IPS-11a (cell line): ENCODE data around the gene SLAIN2.
"Not testable (repeated sequence)": the region's sequence is repeated elsewhere in the genome, so short reads cannot be mapped to it uniquely, and the experiment has no call there.

Experiments used
- H3K4me3 ChIP-seq: one replicate; pipeline ENCODE4 v1.5.1; 2013; ENCODE audit warnings: low read depth, low read length, control low read depth

SLAIN2 gene

GRCh38 chr4:48340965-48341775 lies at the start of gene SLAIN2:
Gene SLAIN2 (plus strand): TSS chr4:48341529. CDS start chr4:48341740, 211 bp downstream.
- peak within 1 kb of the TSS; percentile 71 for H3K4me3 ChIP-seq

- H3K4me3 ChIP-seq = not testable (repeated sequence)
Observed at GRCh38 chr4:48292218-48292790, 49.0 kb upstream of the SLAIN2 start.

GRCh38 chr4:48295116-48295515 lies 46.2 kb upstream of the SLAIN2 start:
- H3K4me3 ChIP-seq = no peak overlapping the region

- no peak overlapping the region for H3K4me3 ChIP-seq
Observed at GRCh38 chr4:48296365-48296764, 45.0 kb upstream of the SLAIN2 start.

GRCh38 chr4:48297256-48297846 lies 44.0 kb upstream of the SLAIN2 start:
- H3K4me3 ChIP-seq = no peak overlapping the region

GRCh38 chr4:48299560-48299959 lies 41.8 kb upstream of the SLAIN2 start:
- H3K4me3 ChIP-seq = no peak overlapping the region

- no peak overlapping the region for H3K4me3 ChIP-seq
Observed at GRCh38 chr4:48300004-48300403, 41.3 kb upstream of the SLAIN2 start.

GRCh38 chr4:48305508-48305907 lies 35.8 kb upstream of the SLAIN2 start:
- no peak overlapping the region for H3K4me3 ChIP-seq

- H3K4me3 ChIP-seq = no peak overlapping the region
Observed at GRCh38 chr4:48307528-48307927, 33.8 kb upstream of the SLAIN2 start.

GRCh38 chr4:48308901-48309300 lies 32.4 kb upstream of the SLAIN2 start:
- H3K4me3 ChIP-seq = no peak overlapping the region

GRCh38 chr4:48311896-48312295 lies 29.4 kb upstream of the SLAIN2 start:
- H3K4me3 ChIP-seq = no peak overlapping the region

- not testable (repeated sequence) for H3K4me3 ChIP-seq
Observed at GRCh38 chr4:48314746-48315145, 26.6 kb upstream of the SLAIN2 start.

- no peak overlapping the region for H3K4me3 ChIP-seq
Observed at GRCh38 chr4:48315728-48316630, 25.4 kb upstream of the SLAIN2 start.

- no peak overlapping the region for H3K4me3 ChIP-seq
Observed at GRCh38 chr4:48321312-48321711, 20.0 kb upstream of the SLAIN2 start.

- no peak overlapping the region for H3K4me3 ChIP-seq
Observed at GRCh38 chr4:48322063-48322462, 19.3 kb upstream of the SLAIN2 start.

- H3K4me3 ChIP-seq = no peak overlapping the region
Observed at GRCh38 chr4:48324281-48324680, 17.0 kb upstream of the SLAIN2 start.

GRCh38 chr4:48329193-48329592 lies 12.1 kb upstream of the SLAIN2 start:
- H3K4me3 ChIP-seq = no peak overlapping the region

GRCh38 chr4:48329976-48330375 lies 11.4 kb upstream of the SLAIN2 start:
- H3K4me3 ChIP-seq = no peak overlapping the region

- H3K4me3 ChIP-seq = no peak overlapping the region
Observed at GRCh38 chr4:48331577-48332330, 9.6 kb upstream of the SLAIN2 start.

- no peak overlapping the region for H3K4me3 ChIP-seq
Observed at GRCh38 chr4:48332661-48333060, 8.7 kb upstream of the SLAIN2 start.
